Endodermal cell (in vitro differentiated cells): Measurements from ENCODE around the gene RRP9. TPM values are rescaled to one million over a fixed set of nuclear protein-coding genes. Genes with fewer than 3 reads are reported as not detected.

Experiments
- DNase-seq: peaks from one replicate; pipeline ENCODE4 v3.0.0-alpha.2; 2017
- H3K27ac ChIP-seq: 2 replicates; pipeline ENCODE4 v1.5.1; 2013; ENCODE audit warnings: mild to moderate bottlenecking, low read depth, low read length, moderate library complexity
- H3K27me3 ChIP-seq: 2 replicates; pipeline ENCODE4 v1.6.1; 2013; ENCODE audit warnings: mild to moderate bottlenecking, low read length, moderate library complexity; ENCODE audit not compliant: insufficient read depth, control insufficient read depth, poor library complexity, severe bottlenecking
- H3K36me3 ChIP-seq: 2 replicates; pipeline ENCODE4 v1.7.0; 2013; ENCODE audit warnings: mild to moderate bottlenecking, low read length, moderate library complexity; ENCODE audit not compliant: control insufficient read depth, insufficient read depth
- H3K4me1 ChIP-seq: one replicate; pipeline ENCODE4 v1.7.0; 2013; ENCODE audit warnings: low read length; ENCODE audit not compliant: control insufficient read depth, insufficient read depth
- H3K4me3 ChIP-seq: 2 replicates; pipeline ENCODE4 v1.5.1; 2013; ENCODE audit warnings: mild to moderate bottlenecking, low read length, moderate library complexity
- H3K9ac ChIP-seq: 2 replicates; pipeline ENCODE4 v1.6.1; 2013; ENCODE audit warnings: mild to moderate bottlenecking, low read length, moderate library complexity; ENCODE audit not compliant: poor library complexity, severe bottlenecking; ENCODE audit errors: extremely low read depth
- H3K9me3 ChIP-seq: 2 replicates; pipeline ENCODE4 v1.6.1; 2013; ENCODE audit warnings: mild to moderate bottlenecking, low read length, moderate library complexity; ENCODE audit not compliant: control insufficient read depth
- H3K27ac Mint-ChIP-seq: 2 replicates; pipeline ENCODE4 v1.8.0; 2020; ENCODE audit warnings: mixed read lengths
- H3K27me3 Mint-ChIP-seq: 2 replicates; pipeline ENCODE4 v1.8.0; 2021; ENCODE audit warnings: mild to moderate bottlenecking, mixed read lengths; ENCODE audit not compliant: insufficient read depth
- H3K36me3 Mint-ChIP-seq: 2 replicates; pipeline ENCODE4 v1.8.0; 2020; ENCODE audit warnings: low read depth, mixed read lengths
- H3K4me1 Mint-ChIP-seq: 2 replicates; pipeline ENCODE4 v1.8.0; 2020; ENCODE audit warnings: mixed read lengths
- H3K4me3 Mint-ChIP-seq: 2 replicates; pipeline ENCODE4 v1.8.0; 2020; ENCODE audit warnings: mild to moderate bottlenecking, moderate library complexity, mixed read lengths
- H3K9me3 Mint-ChIP-seq: 2 replicates; pipeline ENCODE4 v1.8.0; 2020; ENCODE audit warnings: mild to moderate bottlenecking, mixed read lengths
- CTCF ChIP-seq: fragments of 200-600 bp; sonication (generic); conservative IDR thresholded peaks from 2 replicates; pipeline ENCODE4 v1.5.0; 2021; ENCODE audit warnings: antibody characterized with exemption, mild to moderate bottlenecking
- WGBS, 2 experiments: methylation state at CpG; one replicate each; pipeline versions ENCODE4 v1.1.5 to v1.1.7; 2013; ENCODE audit warnings: missing lambda C conversion rate in 2 of 2, mixed read lengths in 1 of 2; ENCODE audit not compliant: insufficient coverage in 1 of 2, insufficient read length in 1 of 2; 5-methylcytosine and 5-hydroxymethylcytosine counted together
- total RNA-seq, 2 donors: library from RNA; stranded (reverse); fragmentation: NEBNext Ultra II Directional in 1 of 2; extraction: Animal tissue kit (Norgen Biotek cat#: 25700) in 1 of 2; gene quantifications; 2 replicates in 1 of 2; 3 replicates in 1 of 2; pipeline ENCODE4 v1.2.1, GENCODE V29; 2021

RRP9 gene
- total RNA-seq, 2 donors from 2014 or later: 38.6 to 89.3 TPM

GRCh38 chr3:51887620-51888019 lies 54.1 kb downstream of the RRP9 start:
- no peak overlapping the region for H3K4me3 ChIP-seq
- no peak for DNase-seq
- no peak overlapping the region for H3K27ac Mint-ChIP-seq
- no peak overlapping the region for H3K9ac ChIP-seq
- H3K9me3 ChIP-seq: peaks cover 18% of the 10 kb centered on the region
- H3K27me3 ChIP-seq: no peaks in the 10 kb centered on the region
- no peak overlapping the region for H3K27ac ChIP-seq
- no peaks in the 10 kb centered on the region for H3K36me3 ChIP-seq
- H3K4me1 Mint-ChIP-seq: peaks cover 15% of the 10 kb centered on the region
- peaks cover 2% of the 10 kb centered on the region for H3K9me3 Mint-ChIP-seq
- WGBS, 2 experiments: 94 to 96% methylated on average over 2 of the region's 2 CpGs
- no peaks in the 10 kb centered on the region for H3K27me3 Mint-ChIP-seq
- no peak for TF ChIP-seq CTCF
- peaks cover 9% of the 10 kb centered on the region for H3K4me1 ChIP-seq
- H3K36me3 Mint-ChIP-seq: no peaks in the 10 kb centered on the region
- H3K4me3 Mint-ChIP-seq: no peak overlapping the region

DNA sequence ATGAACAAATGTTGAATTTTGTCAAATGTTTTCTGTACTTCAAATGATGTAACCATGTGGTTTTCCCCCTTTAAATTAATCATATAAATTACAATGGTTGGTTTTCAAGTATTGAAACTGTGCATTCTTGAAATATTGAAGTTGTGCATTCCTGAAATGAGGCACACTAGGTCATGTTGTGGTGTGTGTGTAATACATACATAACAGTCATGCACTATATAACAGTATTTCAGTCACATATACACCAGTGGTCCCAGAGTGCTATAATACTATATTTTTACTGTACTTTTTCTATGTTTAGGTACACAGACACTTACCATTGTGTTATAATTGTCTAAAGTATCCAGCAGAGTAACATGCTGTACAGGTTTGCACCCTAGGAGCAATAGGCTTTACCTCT lies 55.3 kb downstream of the RRP9 start:
- no peak for DNase-seq
- Mint-ChIP-seq H3K9me3 (peaks cover 2% of the 10 kb centered on the region), H3K4me3 (no peak overlapping the region), H3K36me3 (no peaks in the 10 kb centered on the region), H3K27ac (no peak overlapping the region), H3K4me1 (peaks cover 15% of the 10 kb centered on the region), H3K27me3 (no peaks in the 10 kb centered on the region)
- Histone ChIP-seq H3K27me3 (no peaks in the 10 kb centered on the region), H3K36me3 (no peaks in the 10 kb centered on the region), H3K9ac (no peak overlapping the region), H3K4me1 (peaks cover 9% of the 10 kb centered on the region), H3K9me3 (peaks cover 18% of the 10 kb centered on the region), H3K27ac (no peak overlapping the region), H3K4me3 (no peak overlapping the region)
- no peak for TF ChIP-seq CTCF

Other genes starting within 250 kb of the RRP9 start
- 1 to 10 TPM; 3.9 to 7.4 TPM for gene GRM2, start 234.8 kb downstream of the RRP9 start, total RNA-seq
- not detected for gene IQCF6, start 162.7 kb downstream of the RRP9 start, total RNA-seq
- not detected for gene IQCF2, start 80.3 kb downstream of the RRP9 start, total RNA-seq
- gene IQCF5, start 66.3 kb downstream of the RRP9 start, total RNA-seq: not detected
- under 1 TPM in 1 of 2 donors, not detected in 1; 0.53 TPM for gene IQCF1, start 38.6 kb downstream of the RRP9 start, total RNA-seq
- 1 to 10 TPM; 4.5 to 5.7 TPM for gene PARP3, start 459 bp upstream of the RRP9 start, total RNA-seq
- under 1 TPM; 0.40 to 0.44 TPM for gene GPR62, start 13.5 kb upstream of the RRP9 start, total RNA-seq
- 10 to 100 TPM; 54.1 to 68.1 TPM for gene PCBP4, start 25.6 kb upstream of the RRP9 start, total RNA-seq
- 10 to 100 TPM; 11.4 to 12.9 TPM for gene ABHD14B, start 32.1 kb upstream of the RRP9 start, total RNA-seq
- gene ABHD14A, start 33.2 kb upstream of the RRP9 start, total RNA-seq: 10 to 100 TPM in 1 of 2 donors, 1 to 10 TPM in 1; 9.6 to 10.1 TPM
- 10 to 100 TPM; 58.2 to 69.4 TPM for gene ACY1, start 41.6 kb upstream of the RRP9 start, total RNA-seq
- gene RPL29, start 54.0 kb upstream of the RRP9 start, total RNA-seq: 1,000 to 10,000 TPM; 1,325 to 1,600 TPM
- 10 to 100 TPM; 14.2 to 16.7 TPM for gene DUSP7, start 114.7 kb upstream of the RRP9 start, total RNA-seq
- gene POC1A, start 212.5 kb upstream of the RRP9 start, total RNA-seq: 10 to 100 TPM; 19.7 to 24.0 TPM